ENCODE results near the gene TRANK1. TPM values are rescaled to one million over a fixed set of nuclear protein-coding genes. Genes with fewer than 3 reads are reported as not detected.

TRANK1 gene
- total RNA-seq, 2 donors from 2014 or later: 3.6 to 7.8 TPM

DNA sequence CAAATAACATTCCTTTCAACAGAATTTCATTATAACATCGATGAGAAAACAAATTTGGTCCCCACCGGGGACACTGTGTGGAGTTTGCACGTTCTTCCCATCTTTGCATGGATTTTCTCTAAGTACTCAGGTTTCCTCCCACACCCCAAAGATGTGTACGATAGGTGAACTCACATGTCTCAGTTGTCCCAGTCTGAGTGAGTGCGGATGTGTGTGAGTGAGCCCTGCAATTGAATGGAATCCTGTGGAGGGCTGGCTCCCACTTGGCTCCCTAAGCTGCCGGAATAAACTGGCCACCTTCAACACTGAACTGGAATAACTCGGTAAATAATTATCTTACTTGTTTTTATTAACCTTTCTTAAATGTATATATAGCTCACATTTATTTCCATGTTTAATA lies 77.0 kb downstream of the TRANK1 start:
- ATAC-seq (no peak), DNase-seq (no peak)
- intact Hi-C loops (cut with DNase I): loop anchor here (5.0 kb wide), 1 partner anchor 136 kb away; no protein-coding TSS in a partner anchor
- Histone ChIP-seq H3K27me3 (no peaks in the 10 kb centered on the region), H3K9me3 (no peaks in the 10 kb centered on the region), H3K36me3 (replicated peaks in 1 of 2; ENCODE audit: insufficient read depth in 1 of 2, low read depth in 2 of 2) (no peaks in the 10 kb centered on the region), H3K4me1 (no peaks in the 10 kb centered on the region), H3K27ac (no peak overlapping the region), H3K4me3 (no peak overlapping the region)
- TF ChIP-seq POLR2A (IDR thresholded peaks at IDR 0.05): no peak
- TF ChIP-seq, protein P1, sequence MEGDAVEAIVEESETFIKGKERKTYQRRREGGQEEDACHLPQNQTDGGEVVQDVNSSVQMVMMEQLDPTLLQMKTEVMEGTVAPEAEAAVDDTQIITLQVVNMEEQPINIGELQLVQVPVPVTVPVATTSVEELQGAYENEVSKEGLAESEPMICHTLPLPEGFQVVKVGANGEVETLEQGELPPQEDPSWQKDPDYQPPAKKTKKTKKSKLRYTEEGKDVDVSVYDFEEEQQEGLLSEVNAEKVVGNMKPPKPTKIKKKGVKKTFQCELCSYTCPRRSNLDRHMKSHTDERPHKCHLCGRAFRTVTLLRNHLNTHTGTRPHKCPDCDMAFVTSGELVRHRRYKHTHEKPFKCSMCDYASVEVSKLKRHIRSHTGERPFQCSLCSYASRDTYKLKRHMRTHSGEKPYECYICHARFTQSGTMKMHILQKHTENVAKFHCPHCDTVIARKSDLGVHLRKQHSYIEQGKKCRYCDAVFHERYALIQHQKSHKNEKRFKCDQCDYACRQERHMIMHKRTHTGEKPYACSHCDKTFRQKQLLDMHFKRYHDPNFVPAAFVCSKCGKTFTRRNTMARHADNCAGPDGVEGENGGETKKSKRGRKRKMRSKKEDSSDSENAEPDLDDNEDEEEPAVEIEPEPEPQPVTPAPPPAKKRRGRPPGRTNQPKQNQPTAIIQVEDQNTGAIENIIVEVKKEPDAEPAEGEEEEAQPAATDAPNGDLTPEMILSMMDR (IDR thresholded peaks at IDR 0.05): no peak
- 76 to 79% methylated on average over 7 of the region's 7 CpGs for WGBS, 2 donors

DNA sequence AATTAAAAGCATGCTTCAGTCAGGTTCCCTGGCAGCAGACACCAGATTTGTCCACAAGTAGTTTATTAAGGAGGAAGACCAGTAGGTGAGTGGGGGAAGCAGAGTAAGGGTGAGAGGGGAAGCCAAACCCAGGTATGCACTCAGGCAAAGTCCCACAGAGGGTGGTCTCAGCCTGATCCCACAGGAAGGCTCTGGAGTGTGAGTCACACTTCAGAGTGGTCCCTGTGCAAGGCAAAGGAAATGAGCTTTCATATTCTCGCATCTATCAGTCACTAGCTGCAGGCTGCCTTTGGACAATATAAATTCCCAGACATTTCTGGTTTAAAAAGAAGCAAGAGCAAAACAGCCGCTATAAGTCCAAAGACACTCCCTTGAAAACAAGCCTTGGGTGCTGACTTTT lies 78.5 kb downstream of the TRANK1 start:
- no peak overlapping the region for H3K27ac ChIP-seq
- 68 to 75% methylated on average over 2 of the region's 2 CpGs for WGBS, 2 donors
- TF ChIP-seq POLR2A (IDR thresholded peaks at IDR 0.05): no peak
- TF ChIP-seq, protein P1 (IDR thresholded peaks at IDR 0.05): no peak
- DNase-seq (no peak), ATAC-seq (no peak)
- no peaks in the 10 kb centered on the region for H3K4me1 ChIP-seq
- H3K4me3 ChIP-seq: no peak overlapping the region
- H3K9me3 ChIP-seq: no peaks in the 10 kb centered on the region
- no peaks in the 10 kb centered on the region for H3K27me3 ChIP-seq
- intact Hi-C loops (cut with DNase I): loop anchor here (5.0 kb wide), 1 partner anchor 134 kb away; no protein-coding TSS in a partner anchor
- H3K36me3 ChIP-seq (replicated peaks in 1 of 2; ENCODE audit: insufficient read depth in 1 of 2, low read depth in 2 of 2): no peaks in the 10 kb centered on the region

DNA sequence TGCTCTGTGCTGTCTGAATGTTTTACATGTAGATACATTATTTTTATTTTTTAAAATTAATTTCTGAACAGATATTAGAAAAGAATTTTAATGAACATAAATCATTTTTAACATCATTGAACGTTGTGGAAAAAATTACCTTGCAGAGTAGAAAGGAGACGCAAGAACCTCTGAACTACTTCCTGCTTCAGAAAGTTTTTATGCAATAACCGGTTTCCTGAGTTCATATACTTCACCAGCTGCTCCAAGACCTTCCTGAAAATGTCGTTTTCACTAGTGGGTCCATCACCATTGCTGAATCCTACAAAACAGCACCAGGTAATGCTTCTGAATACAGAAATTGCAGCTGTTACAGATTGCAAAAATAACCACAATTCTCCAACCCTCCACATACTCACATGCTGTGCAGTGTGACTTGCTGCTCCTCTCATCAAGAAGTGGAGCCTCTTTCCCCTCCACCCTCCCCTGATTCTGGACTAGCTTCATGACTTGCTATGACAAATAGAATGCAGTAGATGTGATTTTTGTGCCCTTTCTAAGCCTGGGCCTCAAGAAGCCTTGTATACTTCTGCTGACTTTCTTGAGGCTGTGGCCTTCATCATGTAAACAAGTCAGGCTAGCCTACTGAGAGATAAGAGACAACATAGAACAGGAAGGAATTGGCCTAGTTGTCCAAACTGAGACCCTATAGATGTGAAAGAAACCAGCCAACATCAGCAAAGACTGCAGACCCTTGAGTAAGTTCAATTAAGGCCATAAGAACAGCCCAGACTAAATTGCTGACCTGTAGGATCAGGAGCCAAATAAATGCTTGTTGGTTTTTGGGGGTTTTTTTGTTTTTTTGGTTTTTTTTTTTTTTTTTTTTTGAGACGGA lies 80.4 kb downstream of the TRANK1 start:
- intact Hi-C loops (cut with DNase I): loop anchor here (5.0 kb wide), 1 partner anchor 132 kb away; no protein-coding TSS in a partner anchor
- TF ChIP-seq POLR2A (IDR thresholded peaks at IDR 0.05): no peak
- TF ChIP-seq, protein P1 (IDR thresholded peaks at IDR 0.05): no peak
- Histone ChIP-seq H3K27me3 (no peaks in the 10 kb centered on the region), H3K27ac (no peak overlapping the region), H3K4me3 (no peak overlapping the region), H3K36me3 (replicated peaks in 1 of 2; ENCODE audit: insufficient read depth in 1 of 2, low read depth in 2 of 2) (peaks cover 0 to 3% of the 10 kb centered on the region in 2 donors), H3K9me3 (no peaks in the 10 kb centered on the region), H3K4me1 (no peaks in the 10 kb centered on the region)
- ATAC-seq (no peak), DNase-seq (no peak)
- 73 to 77% methylated on average over 5 of the region's 5 CpGs for WGBS, 2 donors

DNA sequence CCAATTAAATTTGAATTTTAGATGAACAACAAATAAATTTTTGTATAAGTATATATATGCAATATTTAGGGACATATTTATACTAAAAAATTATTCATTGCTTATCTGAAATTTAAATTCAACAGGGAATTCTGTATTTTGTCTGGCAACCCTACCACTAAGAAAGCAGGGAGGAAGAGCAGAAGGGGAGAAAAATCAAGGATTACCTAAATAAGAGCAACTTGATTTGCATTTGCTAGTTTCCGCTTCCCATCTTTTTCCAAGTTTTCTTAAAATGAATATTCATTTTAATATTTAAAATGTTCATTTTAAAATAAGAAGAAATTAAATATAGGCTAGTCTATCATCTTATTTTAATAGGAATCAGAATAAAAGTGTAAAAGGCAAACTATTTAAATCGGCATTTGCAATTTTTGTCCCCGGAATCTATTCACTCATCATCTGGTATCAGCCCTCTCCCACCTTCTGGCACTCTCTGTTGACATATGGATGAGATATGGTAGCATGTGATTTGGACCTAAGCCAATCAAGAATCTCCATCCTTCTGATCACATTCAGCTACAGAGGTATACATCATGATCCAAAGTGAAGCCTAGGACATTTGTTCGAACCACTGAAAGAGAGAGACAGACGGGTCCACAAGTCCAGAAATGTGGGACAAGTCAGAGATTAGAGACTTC lies 82.6 kb downstream of the TRANK1 start:
- peaks cover 0 to 5% of the 10 kb centered on the region in 2 donors for H3K36me3 ChIP-seq (replicated peaks in 1 of 2; ENCODE audit: insufficient read depth in 1 of 2, low read depth in 2 of 2)
- no peak for DNase-seq
- intact Hi-C loops (cut with DNase I): no loop called here
- TF ChIP-seq, protein P1 (IDR thresholded peaks at IDR 0.05): no peak
- no peak for TF ChIP-seq POLR2A (IDR thresholded peaks at IDR 0.05)
- no peak overlapping the region for H3K4me3 ChIP-seq
- no peaks in the 10 kb centered on the region for H3K27me3 ChIP-seq
- 96 to 97% methylated on average over 5 of the region's 5 CpGs for WGBS, 2 donors
- ATAC-seq: no peak
- no peaks in the 10 kb centered on the region for H3K4me1 ChIP-seq
- H3K9me3 ChIP-seq: no peaks in the 10 kb centered on the region
- no peak overlapping the region for H3K27ac ChIP-seq
